Liver (tissue), 9 donors: ENCODE results near the gene TMEM272. TPM values are rescaled to one million over a fixed set of nuclear protein-coding genes. Genes with fewer than 3 reads are reported as not detected.

Experiments
- DNase-seq: peaks from one replicate; pipeline ENCODE4 v3.0.0-alpha.2; 2017; ENCODE audit warnings: low spot score
- H3K27ac ChIP-seq, 2 donors: one replicate each; pipeline ENCODE4 v1.7.0; 2013; ENCODE audit warnings: inconsistent platforms in 2 of 2, low read length in 2 of 2, control low read depth in 1 of 2, low read depth in 1 of 2, mild to moderate bottlenecking in 1 of 2
- H3K27me3 ChIP-seq, 4 donors: one replicate each; pipeline versions ENCODE4 v1.6.1 to v1.7.0; 2013; ENCODE audit warnings: low read length in 3 of 4, inconsistent platforms in 1 of 4, mild to moderate bottlenecking in 1 of 4, moderate library complexity in 1 of 4; ENCODE audit not compliant: control insufficient read depth in 4 of 4, insufficient read depth in 4 of 4
- H3K36me3 ChIP-seq, 4 donors: one replicate each; pipeline versions ENCODE4 v1.6.1 to v1.7.0; 2013; ENCODE audit warnings: low read length in 3 of 4, mild to moderate bottlenecking in 3 of 4, low read depth in 1 of 4, moderate library complexity in 1 of 4; ENCODE audit not compliant: control insufficient read depth in 4 of 4, insufficient read depth in 3 of 4
- H3K4me1 ChIP-seq, 4 donors: one replicate each; pipeline versions ENCODE4 v1.6.1 to v1.7.0; 2013; ENCODE audit warnings: low read length in 3 of 4, mild to moderate bottlenecking in 3 of 4, moderate library complexity in 1 of 4; ENCODE audit not compliant: control insufficient read depth in 4 of 4, insufficient read depth in 4 of 4
- H3K4me3 ChIP-seq, 3 donors: one replicate each; pipeline versions ENCODE4 v1.6.1 to v1.7.0; 2013; ENCODE audit warnings: low read length in 3 of 3, control low read depth in 1 of 3, low read depth in 1 of 3, mild to moderate bottlenecking in 1 of 3
- H3K9ac ChIP-seq, 2 donors: one replicate each; pipeline ENCODE4 v1.7.0; 2013; ENCODE audit warnings: low read length in 2 of 2, mild to moderate bottlenecking in 2 of 2, moderate library complexity in 2 of 2, control low read depth in 1 of 2, low read depth in 1 of 2
- H3K9me3 ChIP-seq, 4 donors: one replicate each; pipeline versions ENCODE4 v1.6.1 to v1.7.0; 2013; ENCODE audit warnings: low read length in 3 of 4; ENCODE audit not compliant: control insufficient read depth in 4 of 4
- ATF3 ChIP-seq: IDR thresholded peaks from 2 replicates; pipeline ENCODE4 v1.6.1; 2016; ENCODE audit warnings: antibody characterized with exemption
- CTCF ChIP-seq: fragments of 150-350 bp; IDR thresholded peaks from 2 replicates; pipeline ENCODE4 v1.5.1; 2017; ENCODE audit warnings: improper control_type of control experiment, low read depth, low read length; ENCODE audit not compliant: missing input control
- EGR1 ChIP-seq, 2 donors: IDR thresholded peaks; 2 replicates each; pipeline ENCODE4 v1.6.1; 2016 to 2018; ENCODE audit warnings: antibody characterized with exemption in 2 of 2, low read depth in 2 of 2
- FOXA2 ChIP-seq: IDR thresholded peaks from 2 replicates; pipeline ENCODE4 v1.6.1; 2016; ENCODE audit warnings: antibody characterized with exemption
- HNF4A ChIP-seq, 2 donors: conservative IDR thresholded peaks; 2 replicates each; pipeline ENCODE4 v1.6.1; 2016; ENCODE audit warnings: antibody characterized with exemption in 2 of 2, mild to moderate bottlenecking in 2 of 2
- HNF4G ChIP-seq: IDR thresholded peaks from 2 replicates; pipeline ENCODE4 v1.6.1; 2016; ENCODE audit warnings: antibody characterized with exemption
- JUND ChIP-seq, 2 donors: IDR thresholded peaks; 2 replicates each; pipeline ENCODE4 v1.6.1; 2016; ENCODE audit warnings: antibody characterized with exemption in 2 of 2
- MAX ChIP-seq: IDR thresholded peaks from 2 replicates; pipeline ENCODE4 v1.6.1; 2016; ENCODE audit warnings: antibody characterized with exemption
- NR2F2 ChIP-seq: IDR thresholded peaks from 2 replicates; pipeline ENCODE4 v1.6.1; 2016; ENCODE audit warnings: antibody characterized with exemption
- RAD21 ChIP-seq, 2 donors: IDR thresholded peaks; 2 replicates each; pipeline ENCODE4 v1.6.1; 2016; ENCODE audit warnings: antibody characterized with exemption in 2 of 2, mild to moderate bottlenecking in 2 of 2
- REST ChIP-seq: IDR thresholded peaks from 2 replicates; pipeline ENCODE4 v1.6.1; 2016; ENCODE audit warnings: antibody characterized with exemption, mild to moderate bottlenecking
- RXRA ChIP-seq, 2 donors: IDR thresholded peaks; 2 replicates each; pipeline ENCODE4 v1.6.1; 2017 to 2018; ENCODE audit warnings: antibody characterized with exemption in 2 of 2, mild to moderate bottlenecking in 1 of 2
- SP1 ChIP-seq: IDR thresholded peaks from 2 replicates; pipeline ENCODE4 v1.6.1; 2018; ENCODE audit warnings: antibody characterized with exemption, mild to moderate bottlenecking
- TAF1 ChIP-seq: conservative IDR thresholded peaks from 2 replicates; pipeline ENCODE4 v1.6.1; 2016; ENCODE audit warnings: antibody characterized with exemption, mild to moderate bottlenecking
- YY1 ChIP-seq: IDR thresholded peaks from 2 replicates; pipeline ENCODE4 v1.6.1; 2016; ENCODE audit warnings: antibody characterized with exemption, mild to moderate bottlenecking
- WGBS: extraction: QIAGEN DNeasy Blood & Tissue Kit; methylation state at CpG from one replicate; pipeline ENCODE4 v1.1.7; 2013; 5-methylcytosine and 5-hydroxymethylcytosine counted together
- polyA plus RNA-seq, 2 donors: library from polyadenylated mRNA; stranded (reverse) in 1 of 2; unstranded in 1 of 2; fragments of 200-250 nt in 1 of 2; fragments of >200 nt in 1 of 2; fragmentation: Nextera tagmentation in 1 of 2; extraction: Ambion mirVana in 1 of 2; gene quantifications; one replicate each; pipeline versions ENCODE4 v1.2.1 to v1.2.3, GENCODE V29; 2013 to 2015
- total RNA-seq, 2 donors: library from RNA; depleted of rRNA; stranded (reverse); fragments of >200 nt; gene quantifications; one replicate each; pipeline ENCODE4 v1.2.3, GENCODE V29; 2014
- donor health status: healthy.
- donor health status: healthy.
- donor health status: healthy.
- donor health status: healthy.
- donor health status: healthy.

TMEM272 gene
- total and polyA plus RNA-seq, 4 donors = 0.02 to 0.42 (median 0.10) TPM

- DNase-seq = no peak
- no peaks in the 10 kb centered on the region for H3K9me3 ChIP-seq
- peaks cover 0 to 5% (median 0%) of the 10 kb centered on the region in 4 donors for H3K36me3 ChIP-seq
- 97% methylated on average over 1 of the region's 1 CpG for WGBS
- no peak overlapping the region for H3K27ac ChIP-seq
- TF ChIP-seq MAX (no peak), HNF4A (conservative IDR thresholded peaks at IDR 0.05) (no peak), HNF4G (no peak), YY1 (no peak), CTCF (no peak), ATF3 (no peak), EGR1 (IDR thresholded peaks at IDR 0.05; ENCODE audit: low read depth in 2 of 2) (no peak)
- peaks cover 0 to 9% (median 5%) of the 10 kb centered on the region in 4 donors for H3K4me1 ChIP-seq
- no peak overlapping the region for H3K4me3 ChIP-seq
- H3K27me3 ChIP-seq = no peaks in the 10 kb centered on the region
- H3K9ac ChIP-seq = no peak overlapping the region
Observed at GRCh38 chr13:51784097-51784496, 60.9 kb downstream of the TMEM272 start.

GRCh38 chr13:51783428-51784094, 61.4 kb downstream of the TMEM272 start:
- Histone ChIP-seq H3K27me3 (no peaks in the 10 kb centered on the region), H3K9me3 (no peaks in the 10 kb centered on the region), H3K9ac (no peak overlapping the region), H3K4me3 (no peak overlapping the region), H3K36me3 (peaks cover 0 to 2% (median 0%) of the 10 kb centered on the region in 4 donors), H3K4me1 (peaks cover 0 to 9% (median 5%) of the 10 kb centered on the region in 4 donors), H3K27ac (no peak overlapping the region)
- WGBS = 92% methylated on average over 9 of the region's 9 CpGs
- DNase-seq = no peak
- TF ChIP-seq EGR1 (IDR thresholded peaks at IDR 0.05; ENCODE audit: low read depth in 2 of 2) (no peak), YY1 (no peak), SP1 (no peak), ATF3 (no peak), FOXA2 (no peak), NR2F2 (no peak)

GRCh38 chr13:51782026-51782710, 62.8 kb downstream of the TMEM272 start:
- Histone ChIP-seq H3K9me3 (no peaks in the 10 kb centered on the region), H3K27ac (no peak overlapping the region), H3K4me1 (peaks cover 0 to 9% (median 5%) of the 10 kb centered on the region in 4 donors), H3K4me3 (no peak overlapping the region), H3K27me3 (no peaks in the 10 kb centered on the region), H3K36me3 (no peaks in the 10 kb centered on the region), H3K9ac (no peak overlapping the region)
- TF ChIP-seq HNF4A (conservative IDR thresholded peaks at IDR 0.05) (peak; percentile 83 to 84), HNF4G (peak; percentile 31), SP1 (peak; percentile 65), RAD21 (IDR thresholded peaks at IDR 0.05) (peak; percentile 42 to 61), EGR1 (IDR thresholded peaks at IDR 0.05; ENCODE audit: low read depth in 2 of 2) (no peak), JUND (IDR thresholded peaks at IDR 0.05) (peak in 1 of 2 donors; percentile 51), ATF3 (no peak), YY1 (peak; percentile 62), FOXA2 (no peak), NR2F2 (peak; percentile 89), REST (no peak), RXRA (IDR thresholded peaks at IDR 0.05) (peak; percentile 78 to 83), TAF1 (no peak)
- DNase-seq = no peak
- 64% methylated on average over 15 of the region's 15 CpGs for WGBS
